HG02678 (cell line): ENCODE data around the gene CREB5.
"Not testable (repeated sequence)": the region's sequence is repeated elsewhere in the genome, so short reads cannot be mapped to it uniquely, and the experiment has no call there.

ENCODE experiments used
- ATAC-seq: cut with Tn5 transposase; IDR thresholded peaks from one replicate; pipeline ENCODE4 v1.9.1; 2021; ENCODE audit warnings: mild to moderate bottlenecking, moderate library complexity; ENCODE audit not compliant: unreplicated experiment

Gene CREB5

DNA sequence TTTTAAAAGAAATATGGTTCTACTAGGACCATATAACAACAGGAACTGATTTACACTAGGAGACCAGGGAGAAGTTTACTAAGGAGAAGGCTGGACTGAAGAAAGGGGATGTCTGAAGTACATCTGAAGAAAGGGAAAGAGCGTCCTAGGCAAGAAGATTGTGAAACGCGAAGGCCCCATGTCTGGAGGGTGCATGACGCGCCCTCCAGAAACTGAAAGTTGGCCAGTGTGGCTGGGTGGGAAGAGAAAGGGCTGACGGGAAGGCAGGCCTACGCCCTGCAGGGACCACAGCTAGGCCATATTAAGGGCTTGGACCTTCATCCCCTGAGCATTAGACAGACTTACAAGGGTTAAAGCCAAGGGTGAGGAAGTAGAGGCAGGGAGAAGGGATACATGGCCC is 387.8 kb downstream of the CREB5 start:
- ATAC-seq = no peak

DNA sequence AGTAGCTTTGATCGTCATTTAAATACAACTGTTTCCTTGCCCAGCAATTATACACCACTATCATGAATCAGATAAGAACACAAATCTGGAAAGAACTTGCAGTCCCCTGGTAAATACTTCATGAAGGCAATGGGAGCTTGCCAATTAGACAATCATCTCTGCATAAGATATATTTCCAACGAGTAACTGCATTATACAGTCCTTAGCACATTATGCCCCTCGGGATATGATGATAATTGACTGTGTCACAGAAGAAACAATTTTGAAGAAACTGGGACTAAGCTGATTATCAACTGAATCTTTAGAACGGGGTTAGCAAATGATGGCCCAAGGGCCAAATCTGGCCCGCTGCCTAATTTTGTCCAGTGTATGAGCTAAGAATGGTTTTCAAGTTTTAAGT is 390.1 kb downstream of the CREB5 start:
- ATAC-seq = no peak

DNA sequence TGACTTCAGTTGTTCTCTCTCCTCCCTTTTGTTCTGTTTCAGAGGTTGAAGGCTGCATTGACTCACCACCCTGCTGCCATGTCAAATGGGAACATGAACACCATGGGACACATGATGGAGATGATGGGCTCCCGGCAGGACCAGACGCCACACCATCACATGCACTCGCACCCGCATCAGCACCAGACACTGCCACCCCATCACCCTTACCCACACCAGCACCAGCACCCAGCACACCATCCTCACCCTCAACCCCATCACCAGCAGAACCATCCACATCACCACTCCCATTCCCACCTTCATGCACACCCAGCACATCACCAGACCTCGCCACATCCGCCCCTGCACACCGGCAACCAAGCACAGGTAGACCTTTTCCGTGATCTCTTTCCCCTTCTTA is 391.8 kb downstream of the CREB5 start:
- ATAC-seq = no peak

GRCh38 chr7:28804990-28805389 is 392.7 kb downstream of the CREB5 start:
- ATAC-seq = no peak

GRCh38 chr7:28806841-28807240 is 394.5 kb downstream of the CREB5 start:
- no peak for ATAC-seq

- no peak for ATAC-seq
These were observed 395.2 kb downstream of the CREB5 start for GRCh38 chr7:28807396-28807994.

- ATAC-seq = no peak
These were observed 396.6 kb downstream of the CREB5 start for GRCh38 chr7:28808796-28809533.

GRCh38 chr7:28811008-28811407 is 398.7 kb downstream of the CREB5 start:
- ATAC-seq = no peak

DNA sequence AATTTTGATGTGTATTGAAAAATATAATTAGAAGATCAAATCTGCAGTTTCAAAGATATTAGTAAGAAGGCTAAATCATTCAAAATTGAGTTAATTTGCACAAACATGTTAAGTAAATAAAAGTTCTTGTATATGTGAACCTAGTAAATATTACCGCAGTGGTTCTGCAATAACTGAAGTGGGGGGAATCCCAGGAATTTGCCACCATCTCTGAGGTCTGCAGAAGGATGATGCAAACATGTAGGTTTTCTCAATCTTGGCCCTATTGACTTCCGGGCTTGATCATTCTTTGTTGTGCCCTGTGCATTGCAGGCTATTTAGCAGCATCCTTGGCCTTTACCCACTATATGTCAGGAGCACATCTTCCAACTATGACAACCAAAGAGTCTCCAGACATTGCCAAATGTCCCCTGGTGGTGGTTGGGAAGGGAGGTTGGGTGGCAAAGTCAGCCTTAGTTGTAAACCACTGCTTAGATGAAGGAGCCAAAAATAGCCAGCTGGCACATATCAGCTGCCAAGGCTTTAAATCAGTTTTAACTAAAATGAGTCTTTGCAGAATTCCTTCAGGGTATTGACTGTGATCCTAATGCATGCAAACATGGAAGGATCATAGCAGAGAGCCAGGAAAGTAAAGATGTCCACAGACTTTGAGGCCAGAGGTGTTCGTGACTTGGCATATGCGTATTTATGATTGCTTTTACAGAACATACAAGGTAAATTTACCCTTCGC is 399.5 kb downstream of the CREB5 start:
- ATAC-seq = no peak

GRCh38 chr7:28812616-28813015 is 400.3 kb downstream of the CREB5 start:
- ATAC-seq = no peak

GRCh38 chr7:28813243-28813962 is 401.1 kb downstream of the CREB5 start:
- ATAC-seq = peak; percentile 38

DNA sequence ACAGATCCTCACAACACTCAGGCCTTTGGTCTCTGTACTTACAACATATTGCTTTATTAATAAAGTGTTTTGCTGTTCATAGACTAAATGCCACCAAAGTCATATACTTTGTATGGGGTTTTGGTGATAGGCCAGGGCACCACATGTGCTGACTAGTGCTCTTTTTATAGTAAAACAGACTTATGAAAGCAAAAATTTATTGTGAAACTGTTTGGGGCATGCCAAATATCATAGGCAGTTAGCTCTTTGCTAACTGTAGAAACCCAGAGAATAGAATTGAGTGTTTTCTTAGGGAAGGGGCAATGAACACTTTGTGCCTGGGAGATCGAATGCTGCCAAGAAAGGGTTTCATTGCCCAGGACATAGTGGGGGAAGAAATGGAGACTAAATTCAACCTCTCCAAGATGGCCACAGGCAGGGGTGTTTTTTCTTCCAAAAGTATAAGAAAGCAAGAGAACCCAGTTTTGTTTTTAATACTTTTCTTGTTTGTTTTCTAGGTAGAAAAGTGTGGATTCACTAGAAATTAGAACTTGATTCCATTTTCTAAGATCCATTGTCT is 403.1 kb downstream of the CREB5 start:
- peak; percentile 43 for ATAC-seq

DNA sequence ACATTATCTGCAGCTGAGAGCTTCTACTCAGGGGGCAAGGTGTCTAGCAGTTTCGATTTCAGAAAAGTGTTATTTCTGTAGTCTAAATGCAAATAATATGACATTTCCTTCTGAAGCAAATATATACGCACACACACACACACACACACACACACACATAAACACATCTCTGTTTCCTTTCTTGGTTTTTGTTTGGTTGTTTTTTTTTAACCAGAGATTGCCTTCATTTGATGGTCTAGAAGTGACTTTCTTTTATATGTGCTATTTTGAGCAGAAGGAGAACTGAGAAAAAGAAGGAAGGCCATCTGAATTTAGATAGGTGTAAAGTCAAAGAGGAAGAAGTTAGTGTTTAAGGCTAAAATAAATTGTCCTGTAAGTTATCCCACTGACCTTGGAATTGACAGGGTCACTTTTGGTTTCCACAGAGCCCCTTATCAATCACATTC is 403.6 kb downstream of the CREB5 start:
- peak; percentile 76 for ATAC-seq

DNA sequence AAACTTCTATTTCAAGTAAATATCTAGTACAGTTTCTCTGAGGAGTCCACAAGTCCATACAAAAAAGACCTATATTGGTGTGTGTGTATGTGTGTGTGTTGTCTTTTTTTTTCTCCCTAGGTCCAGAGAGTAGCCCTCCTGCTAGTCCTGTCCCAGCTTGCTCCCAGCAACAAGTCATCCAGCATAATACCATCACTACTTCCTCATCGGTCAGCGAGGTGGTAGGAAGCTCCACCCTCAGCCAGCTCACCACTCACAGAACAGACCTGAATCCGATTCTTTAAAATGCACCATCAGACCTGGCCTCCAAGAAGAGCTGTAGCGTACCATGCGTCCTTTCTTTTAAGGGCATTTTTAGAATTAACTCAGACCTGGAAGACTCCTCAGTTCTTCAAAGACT is 406.7 kb downstream of the CREB5 start:
- no peak for ATAC-seq

DNA sequence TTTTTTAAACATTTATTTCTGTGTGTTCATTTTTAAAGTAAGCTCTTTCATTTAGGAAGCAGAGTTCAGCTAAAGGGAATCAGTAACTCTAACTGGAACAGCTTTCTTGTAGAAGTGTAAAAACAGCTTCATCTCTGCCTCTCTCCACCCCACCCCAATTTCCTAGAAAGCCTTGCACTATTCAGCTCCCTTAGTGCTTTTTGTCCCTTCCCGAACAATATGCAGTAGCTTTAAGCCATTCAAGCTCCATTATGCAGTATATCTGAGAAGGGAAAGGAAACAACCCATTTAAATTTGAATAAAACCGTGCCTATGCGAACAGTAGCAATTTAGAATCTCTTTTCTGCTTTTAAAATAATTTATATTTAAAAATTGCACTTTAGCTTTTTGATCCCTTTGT is 411.3 kb downstream of the CREB5 start:
- no peak for ATAC-seq

- not testable (repeated sequence) for ATAC-seq
These were observed 413.6 kb downstream of the CREB5 start for GRCh38 chr7:28825817-28826448.

- ATAC-seq = no peak
These were observed 418.5 kb downstream of the CREB5 start for GRCh38 chr7:28830846-28831245.

- ATAC-seq = no peak
These were observed 420.4 kb downstream of the CREB5 start for GRCh38 chr7:28832669-28833068.

DNA sequence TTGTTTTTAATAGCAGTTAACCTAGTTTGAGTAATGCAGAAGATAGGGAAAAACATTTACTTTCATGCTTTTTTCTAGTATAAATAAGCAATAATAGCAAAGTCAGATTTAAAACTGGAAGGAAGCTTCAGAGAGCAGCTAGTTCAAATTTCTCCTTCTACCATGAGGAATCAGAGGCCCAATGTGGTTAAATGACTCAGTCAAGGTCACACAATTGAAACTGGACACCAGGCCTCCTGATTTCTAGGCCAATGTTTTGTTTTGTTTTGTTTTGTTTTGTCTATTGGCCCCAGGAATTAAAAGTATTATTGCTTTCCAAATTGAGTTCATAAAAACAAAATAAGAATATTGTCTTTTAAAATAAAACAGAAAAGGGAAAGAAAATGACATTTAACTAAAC is 423.5 kb downstream of the CREB5 start:
- no peak for ATAC-seq

- ATAC-seq = no peak
These were observed 424.4 kb downstream of the CREB5 start for GRCh38 chr7:28836716-28837115.

DNA sequence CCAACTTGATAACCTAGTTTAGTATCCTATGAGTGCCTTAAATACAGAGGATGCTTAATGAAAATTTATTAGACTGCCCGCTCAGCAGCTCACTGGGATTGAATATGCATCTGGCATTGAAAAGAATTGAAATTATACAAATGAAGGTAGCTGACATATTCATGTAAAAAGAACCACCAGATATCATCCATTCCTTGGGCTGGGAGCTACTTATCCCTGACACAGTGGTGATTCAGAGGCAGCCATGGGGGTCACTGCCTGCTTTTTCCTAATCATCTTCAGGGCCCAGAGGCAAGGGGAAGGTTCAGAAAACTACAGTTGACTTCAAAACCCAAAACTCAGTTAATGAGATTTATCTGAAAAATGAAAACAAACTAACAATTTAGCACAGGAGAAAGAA is 424.9 kb downstream of the CREB5 start:
- ATAC-seq = no peak
